ENCODE measurements around the gene MED26. TPM values are rescaled to one million over a fixed set of nuclear protein-coding genes. Genes with fewer than 3 reads are reported as not detected.
"Not testable (repeated sequence)": the region's sequence is repeated elsewhere in the genome, so short reads cannot be mapped to it uniquely, and the experiment has no call there.

Gene MED26
- total RNA-seq, 3 donors from 2014 or later: 5.6 to 10.0 (median 7.5) TPM

DNA sequence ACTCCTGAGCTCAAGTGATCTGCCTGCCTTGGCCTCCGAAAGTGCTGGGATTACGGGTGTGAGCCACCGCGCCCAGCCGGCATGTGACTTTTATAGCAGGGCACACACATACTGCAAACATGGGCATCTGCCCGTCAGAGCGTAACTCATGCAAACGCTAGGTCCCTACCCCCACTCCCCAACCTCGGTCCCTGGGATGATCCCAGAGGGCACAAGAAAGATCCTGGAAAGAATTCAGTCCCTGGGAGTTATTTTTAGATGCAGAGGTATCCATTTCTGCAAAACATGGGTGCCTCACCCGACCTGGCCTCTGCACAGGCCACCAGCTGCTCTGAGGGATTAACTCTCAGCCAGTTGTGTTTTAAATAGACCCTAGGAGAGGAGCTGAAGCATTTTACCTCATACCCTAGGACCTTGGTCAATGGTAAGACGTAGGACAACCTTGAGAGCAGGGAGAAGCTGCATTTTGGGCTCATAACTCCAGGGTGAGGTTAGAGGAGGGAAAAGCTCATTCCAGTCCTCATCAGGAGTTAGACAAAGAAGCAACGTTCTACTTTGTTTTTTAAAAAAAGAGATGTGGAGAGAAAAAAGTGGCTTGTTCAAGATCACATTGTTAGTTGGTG is 43.8 kb upstream of the MED26 start:
- intact Hi-C loops (cut with DNase I; ENCODE audit: low total_unique reads): no loop called here
- H3K27ac ChIP-seq: no peak overlapping the region
- H3K9me3 ChIP-seq: no peaks in the 10 kb centered on the region
- H3K36me3 ChIP-seq: no peaks in the 10 kb centered on the region
- TF ChIP-seq POLR2AphosphoS5 (IDR thresholded peaks at IDR 0.05) (no peak), POLR2A (IDR thresholded peaks at IDR 0.05) (no peak)
- TF ChIP-seq, protein P1, sequence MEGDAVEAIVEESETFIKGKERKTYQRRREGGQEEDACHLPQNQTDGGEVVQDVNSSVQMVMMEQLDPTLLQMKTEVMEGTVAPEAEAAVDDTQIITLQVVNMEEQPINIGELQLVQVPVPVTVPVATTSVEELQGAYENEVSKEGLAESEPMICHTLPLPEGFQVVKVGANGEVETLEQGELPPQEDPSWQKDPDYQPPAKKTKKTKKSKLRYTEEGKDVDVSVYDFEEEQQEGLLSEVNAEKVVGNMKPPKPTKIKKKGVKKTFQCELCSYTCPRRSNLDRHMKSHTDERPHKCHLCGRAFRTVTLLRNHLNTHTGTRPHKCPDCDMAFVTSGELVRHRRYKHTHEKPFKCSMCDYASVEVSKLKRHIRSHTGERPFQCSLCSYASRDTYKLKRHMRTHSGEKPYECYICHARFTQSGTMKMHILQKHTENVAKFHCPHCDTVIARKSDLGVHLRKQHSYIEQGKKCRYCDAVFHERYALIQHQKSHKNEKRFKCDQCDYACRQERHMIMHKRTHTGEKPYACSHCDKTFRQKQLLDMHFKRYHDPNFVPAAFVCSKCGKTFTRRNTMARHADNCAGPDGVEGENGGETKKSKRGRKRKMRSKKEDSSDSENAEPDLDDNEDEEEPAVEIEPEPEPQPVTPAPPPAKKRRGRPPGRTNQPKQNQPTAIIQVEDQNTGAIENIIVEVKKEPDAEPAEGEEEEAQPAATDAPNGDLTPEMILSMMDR (IDR thresholded peaks at IDR 0.05): no peak
- H3K4me3 ChIP-seq: no peak overlapping the region
- no peaks in the 10 kb centered on the region for H3K27me3 ChIP-seq
- no peak for DNase-seq (ENCODE audit: low spot score in 2 of 2)
- H3K4me1 ChIP-seq: no peaks in the 10 kb centered on the region

DNA sequence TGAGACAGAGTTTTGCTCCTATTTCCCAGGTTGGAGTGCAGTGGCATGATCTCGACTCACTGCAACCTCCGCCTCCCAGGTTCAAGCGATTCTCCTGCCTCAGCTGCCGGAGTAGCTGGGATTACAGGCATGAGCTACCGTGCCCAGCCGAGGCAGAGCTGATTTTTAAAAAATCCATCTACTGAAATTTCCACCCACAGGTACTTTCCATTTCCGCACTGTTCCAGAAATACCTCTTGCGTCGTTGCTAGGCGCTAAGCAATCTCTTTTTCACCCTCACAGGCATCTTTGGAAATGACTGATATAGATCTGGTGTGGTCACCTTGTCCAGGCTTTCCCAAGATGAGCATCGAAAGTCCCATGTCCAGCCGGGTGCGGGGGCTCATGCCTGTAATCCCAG is 42.3 kb upstream of the MED26 start:
- intact Hi-C loops (cut with DNase I; ENCODE audit: low total_unique reads): no loop called here
- H3K4me1 ChIP-seq: no peaks in the 10 kb centered on the region
- no peak for TF ChIP-seq POLR2A (IDR thresholded peaks at IDR 0.05)
- TF ChIP-seq, protein P1 (IDR thresholded peaks at IDR 0.05): no peak
- TF ChIP-seq POLR2AphosphoS5 (IDR thresholded peaks at IDR 0.05): no peak
- DNase-seq (ENCODE audit: low spot score in 2 of 2): no peak
- H3K4me3 ChIP-seq: no peak overlapping the region
- no peaks in the 10 kb centered on the region for H3K27me3 ChIP-seq
- H3K36me3 ChIP-seq: no peaks in the 10 kb centered on the region
- H3K9me3 ChIP-seq: no peaks in the 10 kb centered on the region
- H3K27ac ChIP-seq: no peak overlapping the region

DNA sequence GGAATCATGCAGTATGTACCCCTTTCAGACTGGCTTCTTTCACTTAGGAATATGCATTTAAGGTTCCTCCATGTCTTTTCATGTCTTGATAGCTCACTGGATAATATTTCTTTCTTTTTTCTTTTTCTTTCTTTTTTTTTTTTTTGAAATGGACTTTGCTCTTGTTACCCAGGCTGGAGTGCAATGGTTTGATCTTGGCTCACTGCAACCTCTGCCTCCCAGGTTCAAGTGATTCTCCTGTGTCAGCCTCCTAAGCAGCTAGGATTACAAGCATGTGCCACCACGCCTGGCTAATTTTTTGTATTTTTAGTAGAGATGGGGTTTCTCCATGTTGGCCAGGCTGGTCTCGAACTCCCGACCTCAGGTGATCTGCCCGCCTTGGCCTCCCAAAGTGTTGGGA is 40.7 kb upstream of the MED26 start:
- H3K9me3 ChIP-seq; H3K27me3 ChIP-seq; H3K36me3 ChIP-seq; H3K4me3 ChIP-seq; DNase-seq (ENCODE audit: low spot score in 2 of 2); H3K4me1 ChIP-seq; intact Hi-C loops (cut with DNase I; ENCODE audit: low total_unique reads); H3K27ac ChIP-seq: not testable (repeated sequence)

DNA sequence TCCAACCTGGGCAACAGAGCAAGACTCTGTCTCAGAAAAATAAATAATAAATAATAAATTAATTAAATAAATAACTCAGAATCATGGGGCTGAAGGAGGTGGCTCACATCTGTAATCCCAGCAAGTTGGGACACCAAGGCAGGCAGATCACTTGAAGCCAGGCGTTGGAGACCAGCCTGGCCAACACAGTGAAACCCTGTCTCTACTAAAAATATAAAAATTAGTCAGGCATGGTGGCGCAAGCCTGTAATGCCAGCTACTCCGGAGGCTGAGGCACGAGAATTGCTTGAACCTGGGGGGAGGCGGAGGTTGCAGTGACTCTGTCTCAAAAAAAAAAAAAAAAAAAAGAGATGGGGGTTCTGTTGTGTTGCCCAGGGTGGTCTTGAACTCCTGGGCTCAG is 40.2 kb upstream of the MED26 start:
- H3K4me1 ChIP-seq: no peaks in the 10 kb centered on the region
- TF ChIP-seq POLR2A (IDR thresholded peaks at IDR 0.05) (no peak), POLR2AphosphoS5 (IDR thresholded peaks at IDR 0.05) (no peak)
- TF ChIP-seq, protein P1 (IDR thresholded peaks at IDR 0.05): no peak
- intact Hi-C loops (cut with DNase I; ENCODE audit: low total_unique reads): no loop called here

DNA sequence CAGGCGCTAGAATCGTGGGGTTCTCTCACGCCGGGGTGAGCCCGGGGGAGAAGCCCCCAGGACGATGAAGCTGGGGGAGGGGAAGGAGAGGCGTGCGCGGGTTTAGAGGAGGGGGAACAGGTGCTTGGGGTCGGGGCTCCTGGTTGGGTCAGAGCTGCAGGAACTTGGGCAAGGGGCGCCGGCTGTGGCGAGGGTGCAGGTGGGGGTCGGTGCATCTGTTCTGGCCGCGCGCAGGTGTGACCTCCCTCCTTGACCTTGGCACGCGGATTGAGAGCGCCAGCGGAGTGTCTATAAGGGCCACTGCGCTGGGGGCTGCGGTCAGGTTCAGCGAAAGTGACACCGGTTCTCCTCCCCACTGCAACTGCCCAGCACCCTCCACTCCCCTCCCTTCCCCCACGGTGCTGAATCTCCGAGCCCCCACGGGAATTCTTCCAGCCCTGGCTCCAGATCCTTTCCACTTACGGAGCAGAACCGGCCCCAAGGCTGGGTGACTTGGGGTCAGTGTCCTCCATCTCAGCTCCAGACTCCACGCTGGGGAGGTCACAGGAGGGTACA is 33.6 kb upstream of the MED26 start:
- Histone ChIP-seq H3K9me3 (no peaks in the 10 kb centered on the region), H3K27ac (peak overlapping the region in 1 of 2 donors; percentile 95), H3K4me3 (peak overlapping the region; percentile 70 to 90 (median 73)), H3K4me1 (peaks cover 0 to 9% of the 10 kb centered on the region in 2 donors), H3K27me3 (no peaks in the 10 kb centered on the region), H3K36me3 (no peaks in the 10 kb centered on the region)
- peak in 1 of 2 donors; percentile 19 for DNase-seq (ENCODE audit: low spot score in 2 of 2)
- TF ChIP-seq POLR2A (IDR thresholded peaks at IDR 0.05) (no peak), POLR2AphosphoS5 (IDR thresholded peaks at IDR 0.05) (no peak)
- TF ChIP-seq, protein P1 (IDR thresholded peaks at IDR 0.05): no peak
- intact Hi-C loops (cut with DNase I; ENCODE audit: low total_unique reads): loop anchor here (5.0 kb wide), 2 partner anchors 1621 to 1636 kb away; partner anchors contain the start of gene JUND

More for the DNA sequence above, 40.2 kb upstream of the MED26 start:
- Histone ChIP-seq H3K9me3 (no peaks in the 10 kb centered on the region), H3K27ac (no peak overlapping the region), H3K27me3 (no peaks in the 10 kb centered on the region), H3K4me3 (no peak overlapping the region), H3K36me3 (no peaks in the 10 kb centered on the region)
- no peak for DNase-seq (ENCODE audit: low spot score in 2 of 2)
